Activated CD4-positive, CD25-positive, alpha-beta regulatory T cell (primary cell): ENCODE data around the gene GON7.
"Not testable (repeated sequence)": the region's sequence is repeated elsewhere in the genome, so short reads cannot be mapped to it uniquely, and the experiment has no call there.

Source experiments
- DNase-seq, 4 experiments: peaks; one replicate each; lab custom pipeline; 2025; lab: John Stamatoyannopoulos, UW

The GON7 gene

GRCh38 chr14:93206793-93207467 is at the start of gene GON7, which contains the start of gene UBR7:
Gene GON7 (minus strand): TSS chr14:93207065. CDS start chr14:93207037, 28 bp downstream.
Gene UBR7 (plus strand): TSS chr14:93207256. CDS start chr14:93207292, 36 bp downstream.
- peak; percentile 71 to 75 (median 74) for DNase-seq

- no peak for DNase-seq
These were observed 42.4 kb upstream of the GON7 start for GRCh38 chr14:93249128-93249831.

GRCh38 chr14:93246534-93246933 is 39.7 kb upstream of the GON7 start:
- no peak for DNase-seq

GRCh38 chr14:93245764-93246420 is 39.0 kb upstream of the GON7 start:
- DNase-seq = no peak

GRCh38 chr14:93240678-93241000 is 33.8 kb upstream of the GON7 start:
- DNase-seq = no peak

GRCh38 chr14:93239869-93240677 is 33.2 kb upstream of the GON7 start:
- DNase-seq = no peak

- no peak for DNase-seq
These were observed 27.9 kb upstream of the GON7 start for GRCh38 chr14:93234798-93235197.

- DNase-seq = not testable (repeated sequence)
These were observed 26.2 kb upstream of the GON7 start for GRCh38 chr14:93233078-93233477.

- DNase-seq = no peak
These were observed 25.3 kb upstream of the GON7 start for GRCh38 chr14:93232159-93232558.

GRCh38 chr14:93231129-93231979 is 24.5 kb upstream of the GON7 start:
- no peak for DNase-seq

- DNase-seq = no peak
These were observed 23.7 kb upstream of the GON7 start for GRCh38 chr14:93230539-93230938.

- DNase-seq = no peak
These were observed 21.7 kb upstream of the GON7 start for GRCh38 chr14:93228550-93228949.

GRCh38 chr14:93223565-93223964 is 16.7 kb upstream of the GON7 start:
- no peak for DNase-seq

GRCh38 chr14:93220509-93220908 is 13.6 kb upstream of the GON7 start:
- no peak for DNase-seq

GRCh38 chr14:93219103-93219726 is 12.3 kb upstream of the GON7 start:
- DNase-seq = peak in 1 of 4 experiments; percentile 8

- no peak for DNase-seq
These were observed 7.7 kb upstream of the GON7 start for GRCh38 chr14:93214598-93214997.

GRCh38 chr14:93212432-93212831 is 5.6 kb upstream of the GON7 start:
- no peak for DNase-seq

GRCh38 chr14:93207468-93208308 is 823 bp upstream of the GON7 start:
- DNase-seq = no peak

- DNase-seq = no peak
These were observed 5.6 kb downstream of the GON7 start for GRCh38 chr14:93201155-93201704.

GRCh38 chr14:93200553-93200952 is 6.3 kb downstream of the GON7 start:
- no peak for DNase-seq
